WTC11 (cell line): ENCODE measurements around the gene UBTD1. TPM values are rescaled to one million over a fixed set of nuclear protein-coding genes. Genes with fewer than 3 reads are reported as not detected.

Source experiments
- ATAC-seq: fragments of 200-7000 bp; cut with Tn5 transposase; 2 replicates; pipeline ENCODE4 v1.10.0; 2021; ENCODE audit warnings: mild to moderate bottlenecking, moderate library complexity
- CTCF ChIA-PET: fragments of 300-600 bp; sonication (Branson Sonifier 250); formaldehyde crosslinking; loops from one replicate; lab custom pipeline; 2021; ENCODE audit warnings: antibody characterized with exemption; lab: Charles Lee
- POLR2A ChIA-PET: fragments of 350-600 bp; sonication (Branson Sonifier 250); formaldehyde crosslinking; loops from one replicate; lab custom pipeline; 2021; ENCODE audit warnings: antibody characterized with exemption; lab: Charles Lee
- DNase-seq: peaks from one replicate; pipeline ENCODE4 v3.0.0; 2021; ENCODE audit warnings: low spot score
- H3K27ac Mint-ChIP-seq: 2 replicates; pipeline ENCODE4 v1.8.0; 2021; ENCODE audit warnings: mixed read lengths
- H3K27me3 Mint-ChIP-seq: 2 replicates; pipeline ENCODE4 v1.8.0; 2021; ENCODE audit warnings: low read depth, mild to moderate bottlenecking, moderate library complexity, mixed read lengths
- H3K36me3 Mint-ChIP-seq: 2 replicates; pipeline ENCODE4 v1.8.0; 2021; ENCODE audit warnings: mixed read lengths
- H3K4me1 Mint-ChIP-seq: 2 replicates; pipeline ENCODE4 v1.8.0; 2022; ENCODE audit warnings: mixed read lengths
- H3K4me3 Mint-ChIP-seq: 2 replicates; pipeline ENCODE4 v1.8.0; 2021; ENCODE audit warnings: mild to moderate bottlenecking, moderate library complexity, mixed read lengths
- H3K9me3 Mint-ChIP-seq: 2 replicates; pipeline ENCODE4 v1.8.0; 2021; ENCODE audit warnings: mixed read lengths
- CBFB ChIP-seq: sonication (generic); formaldehyde crosslinking; IDR thresholded peaks from 2 replicates; pipeline ENCODE4 v1.8.1; 2022; ENCODE audit warnings: mild to moderate bottlenecking, low read depth, missing genetic modification reagents
- CREB1 ChIP-seq: sonication (generic); formaldehyde crosslinking; IDR thresholded peaks from 2 replicates; pipeline ENCODE4 v1.8.0; 2023; ENCODE audit warnings: mild to moderate bottlenecking, missing genetic modification reagents
- CREM ChIP-seq: sonication (generic); formaldehyde crosslinking; IDR thresholded peaks from 2 replicates; pipeline ENCODE4 v1.8.1; 2022; ENCODE audit warnings: mild to moderate bottlenecking, missing genetic modification reagents, moderate library complexity
- E2F4 ChIP-seq: sonication (generic); formaldehyde crosslinking; IDR thresholded peaks from 2 replicates; pipeline ENCODE4 v1.8.1; 2022; ENCODE audit warnings: low read depth, mild to moderate bottlenecking, moderate library complexity, missing genetic modification reagents, borderline replicate concordance
- E2F5 ChIP-seq: sonication (generic); formaldehyde crosslinking; IDR thresholded peaks from 2 replicates; pipeline ENCODE4 v1.8.1; 2022; ENCODE audit warnings: mild to moderate bottlenecking, moderate library complexity, missing genetic modification reagents
- ELF4 ChIP-seq: sonication (generic); formaldehyde crosslinking; IDR thresholded peaks from 2 replicates; pipeline ENCODE4 v1.8.1; 2022; ENCODE audit warnings: low read depth, mild to moderate bottlenecking, moderate library complexity, missing genetic modification reagents
- EMX1 ChIP-seq: fragments of 250-450 bp; sonication (Bioruptor Pico); IDR thresholded peaks from 2 replicates; pipeline ENCODE4 v1.8.0; 2021; ENCODE audit warnings: mild to moderate bottlenecking
- ESRRA ChIP-seq: sonication (generic); formaldehyde crosslinking; IDR thresholded peaks from 2 replicates; pipeline ENCODE4 v1.8.1; 2022; ENCODE audit warnings: mild to moderate bottlenecking, missing genetic modification reagents, borderline replicate concordance
- HMGA2 ChIP-seq: fragments of 250-450 bp; sonication (Bioruptor Pico); IDR thresholded peaks from 2 replicates; pipeline ENCODE4 v1.4.0; 2021; ENCODE audit warnings: mild to moderate bottlenecking, moderate library complexity
- HMGXB4 ChIP-seq: sonication (generic); formaldehyde crosslinking; IDR thresholded peaks from 2 replicates; pipeline ENCODE4 v1.8.1; 2023; ENCODE audit warnings: mild to moderate bottlenecking, moderate library complexity, missing genetic modification reagents
- JUN ChIP-seq: sonication (generic); formaldehyde crosslinking; IDR thresholded peaks from 2 replicates; pipeline ENCODE4 v1.8.0; 2023; ENCODE audit warnings: mild to moderate bottlenecking, missing genetic modification reagents
- NR1H2 ChIP-seq: sonication (generic); formaldehyde crosslinking; IDR thresholded peaks from 2 replicates; pipeline ENCODE4 v1.9.0; 2021; ENCODE audit warnings: mild to moderate bottlenecking, moderate library complexity, missing genetic modification reagents
- PREB ChIP-seq: sonication (generic); formaldehyde crosslinking; IDR thresholded peaks from 2 replicates; pipeline ENCODE4 v1.8.1; 2022; ENCODE audit warnings: mild to moderate bottlenecking, missing genetic modification reagents, moderate library complexity, borderline replicate concordance
- TCF7 ChIP-seq: sonication (generic); formaldehyde crosslinking; IDR thresholded peaks from 2 replicates; pipeline ENCODE4 v1.8.0; 2022; ENCODE audit warnings: mild to moderate bottlenecking, low read depth, missing genetic modification reagents, moderate library complexity
- TEAD4 ChIP-seq: sonication (generic); formaldehyde crosslinking; IDR thresholded peaks from 2 replicates; pipeline ENCODE4 v1.8.0; 2022; ENCODE audit warnings: mild to moderate bottlenecking, missing genetic modification reagents
- ZNF232 ChIP-seq: sonication (generic); formaldehyde crosslinking; IDR thresholded peaks from 2 replicates; pipeline ENCODE4 v1.8.0; 2022; ENCODE audit warnings: mild to moderate bottlenecking, missing genetic modification reagents
- ZNF281 ChIP-seq: sonication (generic); formaldehyde crosslinking; IDR thresholded peaks from 2 replicates; pipeline ENCODE4 v1.8.0; 2023; ENCODE audit warnings: mild to moderate bottlenecking, missing genetic modification reagents
- ZNF317 ChIP-seq: sonication (generic); formaldehyde crosslinking; IDR thresholded peaks from 2 replicates; pipeline ENCODE4 v1.8.1; 2023; ENCODE audit warnings: low read depth, mild to moderate bottlenecking, moderate library complexity, missing genetic modification reagents, borderline replicate concordance
- ZNF416 ChIP-seq: fragments of 250-450 bp; sonication (Bioruptor Pico); IDR thresholded peaks from 2 replicates; pipeline ENCODE4 v1.9.0; 2021; ENCODE audit warnings: mild to moderate bottlenecking, inconsistent platforms
- ZNF423 ChIP-seq: fragments of 250-450 bp; sonication (Bioruptor Pico); IDR thresholded peaks from 2 replicates; pipeline ENCODE4 v2.1.2; 2022; ENCODE audit warnings: mild to moderate bottlenecking, moderate library complexity
- total RNA-seq: library from RNA; stranded (reverse); gene quantifications from 3 replicates; pipeline ENCODE4 v1.2.3, GENCODE V29; 2021

The UBTD1 gene
- total RNA-seq, 1 experiment from 2014 or later = 35.7 TPM

- CTCF ChIA-PET = interaction anchor here (0.6 to 2.1 kb wide), 2 partner anchors 15 to 16 kb away, joined by 3 to 13 read pairs; no protein-coding TSS in a partner anchor
- Mint-ChIP-seq H3K36me3 (no peaks in the 10 kb centered on the region), H3K27me3 (no peaks in the 10 kb centered on the region; the same call in 1 of the 2 replicates), H3K27ac (peak overlapping the region; percentile 61), H3K4me3 (no peak overlapping the region), H3K9me3 (no peaks in the 10 kb centered on the region)
- no peak for ATAC-seq
- TF ChIP-seq CREM = no peak
- TF ChIP-seq, all 79 proteins: peak for 0
- POLR2A ChIA-PET = no interaction called here
- H3K4me1 Mint-ChIP-seq = peaks cover 41% of the 10 kb centered on the region
- no peak for DNase-seq
Measured at GRCh38 chr10:97519342-97519741, 20.6 kb downstream of the UBTD1 start.

- POLR2A ChIA-PET = no interaction called here
- no peak overlapping the region for H3K4me3 Mint-ChIP-seq
- no peaks in the 10 kb centered on the region; the same call in 1 of the 2 replicates for H3K27me3 Mint-ChIP-seq
- TF ChIP-seq JUN (CRISPR knock-in tag) = no peak
- TF ChIP-seq ZNF423 (CRISPR knock-in tag) = no peak
- no peak for TF ChIP-seq NR1H2 (CRISPR knock-in tag)
- TF ChIP-seq TCF7 (CRISPR knock-in tag) = no peak
- TF ChIP-seq HMGA2 (CRISPR knock-in tag) = no peak
- no peak for TF ChIP-seq HMGXB4
- TF ChIP-seq EMX1 (CRISPR knock-in tag) = no peak
- TF ChIP-seq ZNF317 (CRISPR knock-in tag) = no peak
- TF ChIP-seq ZNF416 (CRISPR knock-in tag) = no peak
- TF ChIP-seq PREB (CRISPR knock-in tag) = no peak
- TF ChIP-seq CREB1 = no peak
- H3K36me3 Mint-ChIP-seq = no peaks in the 10 kb centered on the region
- peaks cover 37% of the 10 kb centered on the region for H3K4me1 Mint-ChIP-seq
- H3K9me3 Mint-ChIP-seq = no peaks in the 10 kb centered on the region
- ATAC-seq (no peak), DNase-seq (no peak)
- CTCF ChIA-PET = interaction anchor here (1.4 to 3.5 kb wide), 9 partner anchors 9 to 92 kb away, joined by 4 to 47 read pairs (median 6); partner anchors contain the start of genes ANKRD2 and UBTD1
- peak overlapping the region; percentile 79 for H3K27ac Mint-ChIP-seq
Measured at GRCh38 chr10:97520520-97520919, 21.8 kb downstream of the UBTD1 start.

GRCh38 chr10:97520978-97521761 lies 22.4 kb downstream of the UBTD1 start:
- Mint-ChIP-seq H3K27ac (peak overlapping the region; percentile 79), H3K4me3 (no peak overlapping the region), H3K9me3 (no peaks in the 10 kb centered on the region), H3K27me3 (no peaks in the 10 kb centered on the region; the same call in 1 of the 2 replicates), H3K36me3 (peaks cover under 1% of the 10 kb centered on the region; the same call in 1 of the 2 replicates), H3K4me1 (peaks cover 35% of the 10 kb centered on the region)
- CTCF ChIA-PET = interaction anchor here (0.6 to 3.5 kb wide), 14 partner anchors 9 to 206 kb away, joined by 3 to 47 read pairs (median 5); partner anchors contain the start of genes ANKRD2 and UBTD1
- POLR2A ChIA-PET = interaction anchor here (0.6 kb wide), 1 partner anchor 31 kb away, joined by 3 read pairs; no protein-coding TSS in a partner anchor
- ATAC-seq (peak; percentile 81), DNase-seq (peak; percentile 33)
- TF ChIP-seq ESRRA (CRISPR knock-in tag) (no peak), CBFB (CRISPR knock-in tag) (no peak), TEAD4 (CRISPR knock-in tag) (no peak), E2F5 (CRISPR knock-in tag) (no peak), ZNF232 (CRISPR knock-in tag) (no peak), ZNF281 (CRISPR knock-in tag) (no peak), E2F4 (no peak), ELF4 (CRISPR knock-in tag) (no peak)
